HUDEP-2 (cell line): Measurements from ENCODE around the gene DHRSX.
"Not testable (repeated sequence)": the region's sequence is repeated elsewhere in the genome, so short reads cannot be mapped to it uniquely, and the experiment has no call there.

Experiments used
- DNase-seq, 76 experiments: peaks; one replicate each; lab custom pipeline; 2025; ENCODE audit not compliant: unreplicated experiment in 76 of 76; lab: John Stamatoyannopoulos, UW

The DHRSX gene

DNA sequence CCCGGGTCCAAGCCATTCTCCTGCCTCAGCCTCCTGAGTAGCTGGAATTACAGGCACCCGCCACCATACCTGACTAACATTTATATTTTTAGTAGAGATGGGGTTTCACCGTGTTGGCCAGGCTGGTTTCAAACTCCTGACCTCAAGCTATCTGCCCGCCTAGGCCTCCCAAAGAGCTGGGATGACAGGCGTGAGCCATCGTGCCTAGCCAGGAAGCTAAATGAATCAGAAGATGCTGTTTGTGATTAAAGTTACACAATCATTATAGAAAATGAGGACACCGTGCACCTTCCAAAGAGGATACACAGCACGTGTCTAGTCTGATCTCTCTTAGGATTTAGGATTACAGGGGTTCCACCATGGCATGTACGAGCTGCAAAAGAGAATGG, 99.6 kb downstream of the DHRSX start:
- DNase-seq: no peak

GRCh38 chrX:2398064-2398656, 102.6 kb downstream of the DHRSX start:
- no peak for DNase-seq

GRCh38 chrX:2397229-2398063, 103.3 kb downstream of the DHRSX start:
- no peak for DNase-seq

DNA sequence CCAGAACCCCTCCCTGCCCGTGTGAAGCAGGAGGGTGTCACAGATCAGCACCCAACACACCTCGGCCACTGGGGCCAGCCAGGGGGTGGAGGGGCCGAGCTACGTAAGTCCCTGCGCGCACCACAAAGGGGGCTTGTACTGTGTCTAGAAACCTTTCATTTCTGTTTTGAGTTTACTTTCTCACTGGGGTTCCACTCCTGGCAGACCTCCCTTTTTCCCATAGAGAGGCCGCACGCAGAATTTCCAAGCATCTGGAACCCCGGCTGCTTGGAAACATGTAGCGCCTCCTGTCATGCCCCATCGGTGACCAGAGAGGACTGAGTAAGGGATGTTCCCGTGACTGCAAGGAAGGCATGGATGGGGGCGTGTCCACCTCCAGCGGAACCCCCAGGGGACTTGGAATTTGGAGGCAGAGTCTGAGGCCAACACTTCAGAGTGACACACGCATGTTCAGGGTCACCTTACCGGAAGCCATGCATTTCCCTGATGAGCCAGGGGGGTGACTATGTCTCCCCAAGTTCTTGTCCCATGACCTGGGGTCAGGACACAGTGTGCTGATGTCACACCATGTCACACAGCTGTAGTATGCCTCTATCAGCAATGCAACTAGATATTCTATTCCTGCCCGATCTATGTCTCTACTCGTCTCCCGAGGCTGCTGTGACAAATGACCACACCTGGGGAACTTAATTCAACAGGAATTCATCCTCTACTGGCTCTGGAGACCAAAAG, 105.3 kb downstream of the DHRSX start:
- DNase-seq: no peak

DNA sequence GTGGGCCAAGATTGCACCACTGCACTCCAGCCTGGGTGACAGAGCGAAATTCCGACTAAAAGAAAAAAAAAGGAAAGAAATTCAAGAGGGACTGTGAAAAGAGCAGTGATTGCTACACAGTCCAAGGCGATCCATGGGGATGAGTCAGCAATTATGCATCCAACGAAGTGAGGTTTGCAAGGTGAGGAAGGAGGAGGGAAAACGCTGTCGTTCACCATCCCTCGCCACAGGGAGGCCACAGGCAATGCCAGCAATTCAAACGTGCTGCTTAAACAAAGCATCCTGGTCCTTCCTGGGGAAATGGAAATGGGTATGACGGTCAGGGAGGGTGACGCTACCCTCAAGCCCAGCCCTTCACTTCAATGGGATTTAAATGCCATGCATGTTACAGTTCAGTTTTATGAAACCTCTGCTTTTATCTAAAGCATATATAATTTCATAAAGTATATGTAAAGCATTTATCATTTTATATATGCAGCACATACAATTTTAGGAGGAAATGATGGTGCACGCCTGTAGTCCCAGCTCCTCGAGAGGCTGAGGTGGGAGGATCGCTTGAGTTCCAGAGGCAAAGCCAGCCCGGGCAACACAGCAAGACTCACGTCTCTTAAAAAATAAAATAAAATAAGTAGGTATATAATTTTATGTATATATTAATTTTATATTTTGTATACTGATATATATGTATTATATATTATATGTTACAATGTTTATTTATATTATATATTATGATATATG, 108.7 kb downstream of the DHRSX start:
- DNase-seq: no peak

- DNase-seq: no peak
Measured at GRCh38 chrX:2390754-2391153, 110.0 kb downstream of the DHRSX start.

- DNase-seq: not testable (repeated sequence)
Measured at GRCh38 chrX:2389731-2390130, 111.0 kb downstream of the DHRSX start.

GRCh38 chrX:2389324-2389723, 111.5 kb downstream of the DHRSX start:
- DNase-seq: no peak

DNA sequence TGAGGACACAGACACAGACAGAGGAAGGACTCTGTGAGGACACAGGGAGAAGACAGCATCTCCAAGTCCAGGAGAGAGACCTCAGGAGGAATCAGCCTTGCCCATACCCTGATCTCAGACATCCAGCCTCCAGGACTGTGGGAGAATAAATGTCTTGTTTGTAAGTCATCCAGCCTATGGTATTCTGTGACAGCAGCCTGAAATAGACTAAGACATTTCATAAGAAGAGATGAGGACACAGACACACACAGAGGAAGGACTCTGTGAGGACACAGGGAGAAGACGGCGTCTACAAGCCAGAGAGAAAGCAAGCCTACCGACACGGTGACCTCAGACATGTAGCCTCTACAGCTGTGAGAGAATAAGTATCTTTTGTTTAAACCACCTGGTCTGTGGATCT, 112.1 kb downstream of the DHRSX start:
- DNase-seq: no peak

- no peak for DNase-seq
Measured at GRCh38 chrX:2387614-2388239, 113.0 kb downstream of the DHRSX start.

DNA sequence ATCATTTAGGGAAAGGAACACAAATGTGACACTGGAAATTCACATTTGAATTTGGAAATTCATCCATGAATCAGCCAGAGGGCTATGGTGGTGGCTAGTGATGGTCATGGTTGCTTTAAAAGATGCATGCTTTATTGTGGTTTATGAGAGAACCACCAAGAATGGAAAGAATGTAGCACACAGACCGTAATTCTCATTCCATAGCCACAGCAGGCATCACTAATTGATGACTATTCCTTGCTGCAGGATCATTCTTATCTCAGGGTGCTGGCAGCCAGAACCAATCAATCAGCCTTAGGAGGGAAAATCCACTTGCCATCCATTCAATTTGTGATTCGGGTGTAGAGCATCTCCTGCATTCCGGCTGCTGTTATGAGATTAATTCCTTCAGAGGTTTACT, 115.6 kb downstream of the DHRSX start:
- no peak for DNase-seq

DNA sequence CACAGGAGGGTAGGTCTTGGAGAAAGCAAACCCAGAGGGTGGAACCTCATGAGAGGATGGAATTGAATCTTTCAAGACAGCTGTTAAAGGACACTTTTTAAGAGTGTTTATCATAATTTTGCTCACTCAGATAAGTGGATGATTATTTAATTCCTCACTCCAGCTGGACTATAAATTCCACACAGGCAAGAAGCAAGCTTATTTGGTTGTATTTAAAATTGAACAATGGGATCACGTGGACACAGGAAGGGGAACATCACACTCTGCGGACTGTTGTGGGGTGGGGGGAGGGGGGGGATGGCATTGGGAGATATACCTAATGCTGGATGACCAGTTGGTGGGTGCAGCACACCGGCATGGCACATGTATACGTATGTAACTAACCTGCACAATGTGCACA, 116.3 kb downstream of the DHRSX start:
- no peak for DNase-seq

DNA sequence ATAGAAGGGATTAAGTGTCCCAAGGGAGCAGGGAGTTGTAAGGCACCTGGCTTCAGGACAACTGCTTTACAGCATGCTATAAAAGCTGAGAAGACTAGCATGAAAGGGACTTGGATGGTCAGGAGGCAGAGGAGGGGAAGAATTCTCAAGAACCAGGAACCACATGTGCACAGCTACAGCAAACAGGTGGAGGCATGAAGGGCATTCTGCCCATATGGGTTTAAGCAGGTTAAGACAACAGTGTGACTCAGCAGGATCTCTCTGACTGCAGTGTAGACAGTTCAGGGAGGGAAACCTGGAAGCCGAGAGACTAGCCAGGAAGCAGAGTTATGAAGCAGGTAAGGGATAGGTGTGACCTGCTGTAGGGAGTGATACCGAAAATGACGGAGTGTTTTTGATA, 117.0 kb downstream of the DHRSX start:
- no peak for DNase-seq

DNA sequence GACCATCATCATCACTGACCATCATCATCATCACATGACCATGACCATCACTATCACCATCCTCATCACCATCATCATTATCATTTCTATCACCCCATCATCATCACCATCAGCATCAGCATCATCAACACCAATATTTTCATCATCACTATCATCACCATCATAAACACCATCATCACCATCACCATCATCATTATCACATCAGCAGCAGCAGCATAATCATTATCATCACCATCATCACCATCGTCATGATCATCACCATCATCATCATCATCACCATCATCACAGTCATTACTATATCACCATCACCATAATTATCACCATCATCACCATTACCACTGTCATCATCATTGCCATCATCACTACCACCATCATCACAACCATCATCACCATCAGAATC, 117.6 kb downstream of the DHRSX start:
- DNase-seq: no peak

DNA sequence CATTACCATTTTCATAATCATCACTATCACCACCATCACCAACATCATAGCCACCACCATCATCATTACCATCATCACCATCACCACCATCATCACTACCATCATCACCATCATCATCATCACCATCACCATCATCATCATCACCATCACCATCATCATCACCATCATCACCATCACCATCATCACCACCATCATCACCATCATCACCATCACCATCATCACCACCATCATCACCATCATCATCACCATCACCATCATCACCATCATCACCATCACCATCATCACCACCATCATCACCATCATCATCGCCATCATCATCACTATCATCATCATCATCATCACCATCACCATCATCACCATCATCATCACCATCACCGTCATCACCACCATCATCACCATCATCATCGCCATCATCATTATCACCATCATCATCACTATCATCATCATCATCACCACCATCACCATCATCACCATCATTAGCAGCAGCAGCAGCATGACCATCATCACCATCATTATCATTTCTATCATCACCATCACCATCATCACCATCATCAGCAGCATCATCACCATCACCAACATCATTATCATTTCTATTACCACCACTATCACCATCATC, 118.2 kb downstream of the DHRSX start:
- DNase-seq: not testable (repeated sequence)

DNA sequence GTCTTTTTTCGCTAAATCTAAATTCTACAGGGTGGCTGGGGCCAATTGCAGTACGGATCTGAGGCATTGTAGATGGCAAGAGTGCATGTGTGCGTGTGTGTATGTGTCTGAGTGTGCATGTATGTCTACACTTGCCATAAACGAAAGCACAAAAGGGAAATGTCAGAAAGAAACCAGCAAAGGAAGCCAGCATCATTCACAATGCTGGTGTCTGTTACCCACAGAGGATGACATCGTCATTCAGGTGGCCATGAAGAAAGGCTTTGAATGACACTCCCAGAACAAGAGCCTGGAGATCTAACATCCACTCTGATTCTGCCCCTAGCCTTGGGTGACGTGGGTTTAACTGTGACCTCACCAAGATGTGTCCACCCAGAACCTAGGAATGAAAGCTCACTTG, 124.6 kb downstream of the DHRSX start:
- no peak for DNase-seq

GRCh38 chrX:2374086-2374485, 126.7 kb downstream of the DHRSX start:
- no peak for DNase-seq

DNA sequence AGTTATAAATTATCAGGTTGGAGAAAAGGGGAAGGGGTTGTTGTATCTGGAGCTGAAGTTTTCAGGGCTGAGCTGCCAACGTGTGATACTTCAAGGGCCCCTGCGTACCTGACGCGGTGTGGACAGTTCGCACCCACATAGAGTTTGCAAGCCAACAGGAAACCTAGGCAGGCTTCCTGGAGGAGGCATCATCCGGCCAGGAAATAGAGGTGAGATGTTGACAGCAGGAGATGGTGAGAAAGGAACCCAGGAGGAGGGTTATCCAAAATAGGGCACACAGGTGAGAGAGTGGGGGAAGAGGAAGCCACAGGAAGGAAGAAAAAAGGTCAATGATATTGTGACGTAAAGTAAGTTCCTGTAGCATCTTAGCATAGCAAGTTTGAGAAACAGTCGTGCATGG, 127.2 kb downstream of the DHRSX start:
- no peak for DNase-seq

GRCh38 chrX:2371026-2371711, 129.6 kb downstream of the DHRSX start:
- no peak for DNase-seq

- no peak for DNase-seq
Measured at GRCh38 chrX:2370456-2370855, 130.3 kb downstream of the DHRSX start.
